DOHH2 (cell line): ENCODE results near the gene DNAJA3.

Source experiments
- H3F3A ChIP-seq: fragments of 200-600 bp; sonication (generic), shearing (Covaris generic); 2 replicates; pipeline ENCODE4 v1.6.0; 2016; ENCODE audit warnings: antibody characterized with exemption, mild to moderate bottlenecking; ENCODE audit not compliant: control insufficient read depth, insufficient read depth
- H3K27ac ChIP-seq: fragments of 200-600 bp; sonication (generic); 2 replicates; pipeline ENCODE4 v1.5.1; 2014; ENCODE audit warnings: low read depth, mild to moderate bottlenecking, low read length, moderate library complexity
- H3K27me3 ChIP-seq: fragments of 200-600 bp; sonication (generic); 2 replicates; pipeline ENCODE4 v1.6.1; 2014; ENCODE audit warnings: mild to moderate bottlenecking, low read length, mixed read lengths; ENCODE audit not compliant: control insufficient read depth
- H3K36me3 ChIP-seq: fragments of 200-600 bp; sonication (generic); 2 replicates; pipeline ENCODE4 v1.6.1; 2014; ENCODE audit warnings: mild to moderate bottlenecking, low read length, moderate library complexity, mixed read lengths; ENCODE audit not compliant: control insufficient read depth
- H3K4me1 ChIP-seq: fragments of 200-600 bp; sonication (generic); 2 replicates; pipeline ENCODE4 v1.6.1; 2014; ENCODE audit warnings: mild to moderate bottlenecking, low read length, mixed read lengths; ENCODE audit not compliant: control insufficient read depth
- H3K4me2 ChIP-seq: fragments of 200-600 bp; sonication (generic); 2 replicates; pipeline ENCODE4 v1.6.0; 2014; ENCODE audit warnings: mild to moderate bottlenecking, low read length, moderate library complexity
- H3K4me3 ChIP-seq: fragments of 200-600 bp; sonication (generic); 2 replicates; pipeline ENCODE4 v1.5.1; 2014; ENCODE audit warnings: mild to moderate bottlenecking, low read length, mixed read lengths
- H3K79me2 ChIP-seq: fragments of 200-600 bp; sonication (generic); 2 replicates; pipeline ENCODE4 v1.6.1; 2014; ENCODE audit warnings: mild to moderate bottlenecking, low read length, mixed read lengths; ENCODE audit not compliant: control insufficient read depth
- H3K9me2 ChIP-seq: fragments of 200-600 bp; sonication (generic); replicated peaks from 2 replicates; pipeline ENCODE4 v1.6.1; 2014; ENCODE audit warnings: mild to moderate bottlenecking, low read length, mixed read lengths; ENCODE audit not compliant: control insufficient read depth
- H3K9me3 ChIP-seq: fragments of 200-600 bp; sonication (generic); 2 replicates; pipeline ENCODE4 v1.6.1; 2014; ENCODE audit warnings: antibody characterized with exemption, low read length, mixed read lengths; ENCODE audit not compliant: control insufficient read depth, insufficient read depth
- H4K20me1 ChIP-seq: fragments of 200-600 bp; sonication (generic); 2 replicates; pipeline ENCODE4 v1.6.0; 2014; ENCODE audit warnings: low read depth, mild to moderate bottlenecking, antibody characterized with exemption, low read length, moderate library complexity; ENCODE audit not compliant: control insufficient read depth, insufficient read depth
- EZH2phosphoT487 ChIP-seq: fragments of 200-600 bp; sonication (generic); IDR thresholded peaks from 2 replicates; pipeline ENCODE4 v1.6.1; 2017; ENCODE audit warnings: borderline replicate concordance, mild to moderate bottlenecking, antibody characterized with exemption, low read length, moderate library complexity, mixed read lengths
- TF ChIP-seq, protein P1 (sequence below): fragments of 200-600 bp; sonication (generic); IDR thresholded peaks from one replicate; pipeline ENCODE4 v1.5.1; 2014; ENCODE audit warnings: antibody characterized with exemption, mild to moderate bottlenecking, low read depth, low read length; ENCODE audit not compliant: poor library complexity, severe bottlenecking

DNAJA3 gene

DNA sequence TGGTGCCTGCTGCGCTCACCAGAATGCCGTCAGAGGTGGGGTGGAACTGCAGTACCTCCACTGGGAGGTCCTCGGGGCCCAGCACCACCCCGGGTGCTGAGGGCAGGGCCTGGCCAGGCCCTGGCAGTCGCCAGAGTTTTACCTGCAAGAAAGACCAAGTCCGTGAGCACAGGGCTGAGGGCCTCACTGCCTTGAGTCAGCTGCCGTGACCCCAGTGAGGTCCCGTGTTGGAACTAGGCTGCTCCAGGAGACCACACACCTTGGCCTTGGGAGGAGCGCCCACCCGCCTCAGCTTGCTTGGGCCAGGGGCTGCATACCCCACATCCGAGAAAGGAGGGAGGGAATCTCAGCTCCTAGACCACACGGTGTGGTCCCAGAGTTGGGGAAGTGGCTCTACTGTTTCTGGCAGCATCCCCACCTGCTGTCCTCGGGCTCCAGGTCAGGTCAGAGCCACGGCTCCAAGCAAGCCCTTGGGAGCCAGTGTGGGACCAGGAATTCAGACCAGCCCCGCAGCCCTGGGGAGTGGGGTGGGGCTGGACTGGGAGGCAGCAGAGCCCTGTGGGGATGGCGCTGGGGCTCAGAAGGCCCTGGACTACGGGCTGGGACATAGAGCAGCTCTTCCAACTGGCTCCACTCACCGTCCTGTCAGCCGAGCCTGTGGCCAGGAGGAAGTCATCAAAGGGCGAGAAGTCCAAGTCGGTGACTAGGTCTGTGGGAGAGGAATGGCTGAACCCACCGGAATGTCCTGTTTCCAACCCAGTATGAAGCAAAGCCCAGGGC lies 17.9 kb upstream of the DNAJA3 start:
- H3K4me1 ChIP-seq, result no peaks in the 10 kb centered on the region
- no peak overlapping the region for H3K4me2 ChIP-seq
- H3F3A ChIP-seq, result no peaks in the 10 kb centered on the region
- H3K36me3 ChIP-seq, result peaks cover 76% of the 10 kb centered on the region
- no peak overlapping the region for H3K4me3 ChIP-seq
- no peaks in the 10 kb centered on the region for H3K9me2 ChIP-seq
- H3K27ac ChIP-seq, result no peak overlapping the region
- H3K79me2 ChIP-seq, result peaks cover 23% of the 10 kb centered on the region
- TF ChIP-seq EZH2phosphoT487, result no peak
- TF ChIP-seq, protein P1, sequence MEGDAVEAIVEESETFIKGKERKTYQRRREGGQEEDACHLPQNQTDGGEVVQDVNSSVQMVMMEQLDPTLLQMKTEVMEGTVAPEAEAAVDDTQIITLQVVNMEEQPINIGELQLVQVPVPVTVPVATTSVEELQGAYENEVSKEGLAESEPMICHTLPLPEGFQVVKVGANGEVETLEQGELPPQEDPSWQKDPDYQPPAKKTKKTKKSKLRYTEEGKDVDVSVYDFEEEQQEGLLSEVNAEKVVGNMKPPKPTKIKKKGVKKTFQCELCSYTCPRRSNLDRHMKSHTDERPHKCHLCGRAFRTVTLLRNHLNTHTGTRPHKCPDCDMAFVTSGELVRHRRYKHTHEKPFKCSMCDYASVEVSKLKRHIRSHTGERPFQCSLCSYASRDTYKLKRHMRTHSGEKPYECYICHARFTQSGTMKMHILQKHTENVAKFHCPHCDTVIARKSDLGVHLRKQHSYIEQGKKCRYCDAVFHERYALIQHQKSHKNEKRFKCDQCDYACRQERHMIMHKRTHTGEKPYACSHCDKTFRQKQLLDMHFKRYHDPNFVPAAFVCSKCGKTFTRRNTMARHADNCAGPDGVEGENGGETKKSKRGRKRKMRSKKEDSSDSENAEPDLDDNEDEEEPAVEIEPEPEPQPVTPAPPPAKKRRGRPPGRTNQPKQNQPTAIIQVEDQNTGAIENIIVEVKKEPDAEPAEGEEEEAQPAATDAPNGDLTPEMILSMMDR, result no peak
- H3K27me3 ChIP-seq, result no peaks in the 10 kb centered on the region
- no peaks in the 10 kb centered on the region for H3K9me3 ChIP-seq
- peaks cover 6% of the 10 kb centered on the region for H4K20me1 ChIP-seq

DNA sequence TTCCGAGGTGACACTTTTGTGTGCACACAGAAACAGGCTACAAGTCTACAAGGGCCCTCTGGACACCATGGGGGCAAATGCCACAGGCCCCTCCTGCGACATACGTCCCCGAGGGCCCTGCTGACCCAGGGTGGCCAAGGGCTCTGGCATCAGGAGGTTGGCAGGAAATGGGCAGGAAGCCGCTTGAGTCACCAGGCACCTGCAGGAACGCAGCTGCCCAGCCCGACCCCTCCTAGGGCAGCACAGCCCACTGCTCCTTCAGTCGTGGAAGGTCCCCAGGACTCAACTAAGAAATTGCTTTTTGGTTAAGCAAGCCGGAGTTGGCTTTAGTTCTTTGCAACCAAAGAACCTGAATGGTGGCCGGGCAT lies 17.4 kb upstream of the DNAJA3 start:
- H3K27me3 ChIP-seq, result no peaks in the 10 kb centered on the region
- H3K4me3 ChIP-seq, result no peak overlapping the region
- H3K9me2 ChIP-seq, result no peaks in the 10 kb centered on the region
- no peaks in the 10 kb centered on the region for H3K9me3 ChIP-seq
- peaks cover 76% of the 10 kb centered on the region for H3K36me3 ChIP-seq
- no peaks in the 10 kb centered on the region for H3K4me1 ChIP-seq
- no peaks in the 10 kb centered on the region for H3F3A ChIP-seq
- peaks cover 3% of the 10 kb centered on the region; the same call in 1 of the 2 replicates for H4K20me1 ChIP-seq
- TF ChIP-seq EZH2phosphoT487, result no peak
- TF ChIP-seq, protein P1, result no peak
- H3K4me2 ChIP-seq, result no peak overlapping the region
- H3K79me2 ChIP-seq, result peaks cover 28% of the 10 kb centered on the region
- no peak overlapping the region for H3K27ac ChIP-seq

DNA sequence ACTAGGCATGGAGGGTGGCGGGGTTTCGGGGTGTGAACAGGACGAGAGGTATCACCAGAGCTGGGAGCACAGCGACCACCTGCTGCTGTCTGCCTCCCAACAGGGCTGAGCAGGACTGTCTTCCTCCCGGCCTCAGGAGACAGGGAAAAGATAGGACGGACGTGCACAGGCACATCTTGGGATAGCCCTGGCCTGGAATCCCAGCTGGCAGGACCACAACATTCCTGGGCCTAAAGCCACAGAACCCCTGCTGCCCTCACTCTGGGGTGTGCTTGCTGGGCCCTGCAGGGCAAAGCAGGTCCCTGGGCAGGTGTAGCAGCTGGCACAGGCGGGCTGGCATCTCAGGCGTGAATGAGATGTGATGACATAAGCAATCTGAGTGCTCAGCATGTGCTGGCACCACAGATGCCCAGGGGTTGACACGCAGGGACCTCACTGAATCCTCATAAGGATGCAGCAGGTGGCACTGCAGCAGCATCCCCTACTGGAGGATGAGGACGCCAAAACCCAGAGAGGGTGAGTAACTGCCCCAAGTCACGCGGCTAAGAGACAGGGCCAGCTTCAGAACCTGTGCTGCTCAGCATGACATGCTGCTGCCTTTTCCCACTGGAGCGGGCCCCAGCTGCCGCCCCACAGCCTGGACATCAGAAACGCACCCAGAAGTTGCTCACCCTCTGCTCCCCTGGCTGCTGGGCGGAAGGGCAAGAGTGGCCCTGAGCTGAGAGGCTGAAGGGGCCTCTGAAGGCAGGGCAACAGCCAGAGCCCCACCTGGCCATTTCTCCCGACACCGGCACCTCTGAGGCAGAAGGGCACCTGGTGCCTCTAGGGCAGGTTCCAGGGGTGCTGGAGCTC lies 16.4 kb upstream of the DNAJA3 start:
- Histone ChIP-seq H3K4me2 (no peak overlapping the region), H3K9me3 (no peaks in the 10 kb centered on the region), H3K9me2 (no peaks in the 10 kb centered on the region), H3K36me3 (peaks cover 67% of the 10 kb centered on the region), H3K27me3 (no peaks in the 10 kb centered on the region), H3K4me1 (peaks cover 7% of the 10 kb centered on the region), H3K27ac (no peak overlapping the region), H4K20me1 (peaks cover 5% of the 10 kb centered on the region; the same call in 1 of the 2 replicates), H3F3A (peaks cover 1% of the 10 kb centered on the region; the same call in 1 of the 2 replicates), H3K4me3 (no peak overlapping the region), H3K79me2 (peaks cover 38% of the 10 kb centered on the region)
- no peak for TF ChIP-seq EZH2phosphoT487
- TF ChIP-seq, protein P1, result no peak
